ENCODE measurements around the gene XYLT1.

DNA sequence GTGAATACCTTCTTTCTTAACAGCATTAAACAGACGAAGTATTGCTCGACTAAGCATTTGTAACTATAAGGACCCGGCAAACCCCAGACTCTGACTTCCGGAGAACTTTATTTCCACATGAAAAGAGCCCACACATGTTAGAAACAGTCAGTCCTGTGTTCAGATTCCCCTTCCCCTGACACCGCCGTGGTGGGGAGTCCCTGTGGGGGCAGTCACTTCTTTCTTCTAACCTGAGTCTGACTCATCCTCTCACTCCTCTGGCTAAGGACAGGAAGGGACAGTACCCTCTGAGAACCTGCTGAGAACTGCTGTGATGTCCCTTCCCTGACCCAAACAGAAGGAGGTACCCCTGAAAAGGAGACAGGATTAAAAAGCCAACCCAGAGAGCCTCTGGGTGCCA lies 165.1 kb downstream of the XYLT1 start:
- TF ChIP-seq ZNF707 (tag by site-specific recombination; IDR thresholded peaks at IDR 0.05) (no peak), GLI2 (tag by site-specific recombination; IDR thresholded peaks at IDR 0.05; ENCODE audit: borderline replicate concordance, low read depth) (no peak), TCF7L2 (IDR thresholded peaks at IDR 0.05; ENCODE audit: borderline replicate concordance, low read depth, low read length) (no peak), ZNF776 (tag by site-specific recombination; IDR thresholded peaks at IDR 0.05; ENCODE audit: borderline replicate concordance) (no peak), ZNF544 (tag by site-specific recombination; IDR thresholded peaks at IDR 0.05) (no peak), ZBTB1 (tag by site-specific recombination; IDR thresholded peaks at IDR 0.05) (no peak), HOXA7 (CRISPR knock-in tag; IDR thresholded peaks at IDR 0.05; ENCODE audit: borderline replicate concordance) (no peak)
- TF ChIP-seq, protein P1, sequence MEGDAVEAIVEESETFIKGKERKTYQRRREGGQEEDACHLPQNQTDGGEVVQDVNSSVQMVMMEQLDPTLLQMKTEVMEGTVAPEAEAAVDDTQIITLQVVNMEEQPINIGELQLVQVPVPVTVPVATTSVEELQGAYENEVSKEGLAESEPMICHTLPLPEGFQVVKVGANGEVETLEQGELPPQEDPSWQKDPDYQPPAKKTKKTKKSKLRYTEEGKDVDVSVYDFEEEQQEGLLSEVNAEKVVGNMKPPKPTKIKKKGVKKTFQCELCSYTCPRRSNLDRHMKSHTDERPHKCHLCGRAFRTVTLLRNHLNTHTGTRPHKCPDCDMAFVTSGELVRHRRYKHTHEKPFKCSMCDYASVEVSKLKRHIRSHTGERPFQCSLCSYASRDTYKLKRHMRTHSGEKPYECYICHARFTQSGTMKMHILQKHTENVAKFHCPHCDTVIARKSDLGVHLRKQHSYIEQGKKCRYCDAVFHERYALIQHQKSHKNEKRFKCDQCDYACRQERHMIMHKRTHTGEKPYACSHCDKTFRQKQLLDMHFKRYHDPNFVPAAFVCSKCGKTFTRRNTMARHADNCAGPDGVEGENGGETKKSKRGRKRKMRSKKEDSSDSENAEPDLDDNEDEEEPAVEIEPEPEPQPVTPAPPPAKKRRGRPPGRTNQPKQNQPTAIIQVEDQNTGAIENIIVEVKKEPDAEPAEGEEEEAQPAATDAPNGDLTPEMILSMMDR (tag by site-specific recombination; IDR thresholded peaks at IDR 0.05): no peak
- TF ChIP-seq, protein P2, sequence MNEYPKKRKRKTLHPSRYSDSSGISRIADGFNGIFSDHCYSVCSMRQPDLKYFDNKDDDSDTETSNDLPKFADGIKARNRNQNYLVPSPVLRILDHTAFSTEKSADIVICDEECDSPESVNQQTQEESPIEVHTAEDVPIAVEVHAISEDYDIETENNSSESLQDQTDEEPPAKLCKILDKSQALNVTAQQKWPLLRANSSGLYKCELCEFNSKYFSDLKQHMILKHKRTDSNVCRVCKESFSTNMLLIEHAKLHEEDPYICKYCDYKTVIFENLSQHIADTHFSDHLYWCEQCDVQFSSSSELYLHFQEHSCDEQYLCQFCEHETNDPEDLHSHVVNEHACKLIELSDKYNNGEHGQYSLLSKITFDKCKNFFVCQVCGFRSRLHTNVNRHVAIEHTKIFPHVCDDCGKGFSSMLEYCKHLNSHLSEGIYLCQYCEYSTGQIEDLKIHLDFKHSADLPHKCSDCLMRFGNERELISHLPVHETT (tag by site-specific recombination; IDR thresholded peaks at IDR 0.05): no peak

All from HEK293 (cell line).